ENCODE results near the gene VSIG1. TPM values are rescaled to one million over a fixed set of nuclear protein-coding genes. Genes with fewer than 3 reads are reported as not detected.

Gene VSIG1
- total and polyA plus RNA-seq, 2 of the 8 experiments (the other 6 are each of a cell fraction or from before 2014, with no cell fraction given) = 2.2 to 2.9 TPM

DNA sequence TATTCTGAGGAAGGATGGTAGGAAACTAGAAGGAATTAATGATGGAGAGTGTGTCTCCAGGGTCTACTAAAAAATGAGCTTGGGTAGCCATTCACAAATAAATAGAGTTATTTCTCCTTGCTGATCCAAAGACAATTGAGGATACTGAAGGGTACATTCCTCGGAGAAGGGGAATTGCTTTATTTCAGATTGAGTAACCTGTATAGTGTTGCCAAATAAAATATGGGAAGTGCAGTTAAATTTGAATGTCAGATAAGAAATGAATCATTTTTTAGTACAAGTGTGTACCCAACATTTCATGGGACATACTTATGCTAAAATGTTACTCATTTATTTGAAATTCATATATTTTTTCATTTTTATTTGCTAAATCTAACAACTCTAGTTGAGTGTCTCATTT lies 16.0 kb upstream of the VSIG1 start (continued):
- TF ChIP-seq KDM1A (IDR thresholded peaks at IDR 0.05; ENCODE audit: borderline replicate concordance, low read length) (no peak), BRCA1 (IDR thresholded peaks at IDR 0.05; ENCODE audit: low read depth, low read length) (no peak), GTF2F1 (IDR thresholded peaks at IDR 0.05; ENCODE audit: borderline replicate concordance, low read depth, low read length) (no peak)
